AG09319 (cell line): ENCODE data around the gene CBFB.

Experiments
- DNase-seq: peaks from one replicate; pipeline ENCODE4 v3.0.0-alpha.2; 2010; ENCODE audit warnings: low read depth; ENCODE audit errors: extremely low read depth
- TF ChIP-seq, protein P1 (sequence below): IDR thresholded peaks from 2 replicates; pipeline ENCODE4 v1.5.1; 2011; ENCODE audit warnings: low read depth, mild to moderate bottlenecking, inconsistent platforms, low read length, moderate library complexity

Gene CBFB

DNA sequence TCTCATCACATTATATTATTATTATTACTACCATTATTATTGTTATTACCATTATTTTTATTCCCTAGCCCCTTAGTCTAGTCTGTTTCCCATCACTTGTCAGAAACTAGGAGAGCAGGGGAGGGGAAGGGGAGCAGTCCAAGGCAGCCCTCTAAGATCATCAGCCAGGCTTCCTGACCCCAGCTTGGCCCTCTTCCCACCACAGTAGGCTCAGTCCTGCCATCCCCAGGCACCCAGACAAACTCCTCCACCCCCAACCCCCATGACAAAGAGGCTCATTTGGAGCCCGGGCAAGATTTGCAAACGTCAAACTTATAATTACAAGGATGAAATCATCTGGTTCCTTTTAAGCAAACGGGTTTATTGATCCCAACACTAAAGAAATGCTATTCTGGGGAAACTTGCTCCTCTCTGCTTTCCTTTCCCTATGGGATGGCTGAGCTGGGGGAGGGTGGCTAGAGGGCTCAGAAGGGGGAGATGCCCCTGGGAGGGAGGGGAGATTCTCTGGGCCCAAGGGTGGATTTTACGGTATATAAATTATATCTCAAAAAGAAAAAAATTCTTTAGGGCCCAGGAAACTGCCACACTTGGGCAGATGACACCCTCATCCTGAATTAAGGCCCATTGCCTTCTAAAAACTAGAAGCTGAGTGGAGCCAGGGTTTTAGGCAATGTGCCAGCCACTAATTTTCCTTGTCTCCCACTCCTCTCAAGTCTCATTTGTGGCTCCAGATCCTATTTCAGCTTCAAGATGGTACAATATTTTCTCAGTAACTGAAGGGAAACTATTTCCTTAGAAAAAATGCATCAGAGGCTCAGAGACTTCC lies 4.4 kb upstream of the CBFB start:
- TF ChIP-seq, protein P1, sequence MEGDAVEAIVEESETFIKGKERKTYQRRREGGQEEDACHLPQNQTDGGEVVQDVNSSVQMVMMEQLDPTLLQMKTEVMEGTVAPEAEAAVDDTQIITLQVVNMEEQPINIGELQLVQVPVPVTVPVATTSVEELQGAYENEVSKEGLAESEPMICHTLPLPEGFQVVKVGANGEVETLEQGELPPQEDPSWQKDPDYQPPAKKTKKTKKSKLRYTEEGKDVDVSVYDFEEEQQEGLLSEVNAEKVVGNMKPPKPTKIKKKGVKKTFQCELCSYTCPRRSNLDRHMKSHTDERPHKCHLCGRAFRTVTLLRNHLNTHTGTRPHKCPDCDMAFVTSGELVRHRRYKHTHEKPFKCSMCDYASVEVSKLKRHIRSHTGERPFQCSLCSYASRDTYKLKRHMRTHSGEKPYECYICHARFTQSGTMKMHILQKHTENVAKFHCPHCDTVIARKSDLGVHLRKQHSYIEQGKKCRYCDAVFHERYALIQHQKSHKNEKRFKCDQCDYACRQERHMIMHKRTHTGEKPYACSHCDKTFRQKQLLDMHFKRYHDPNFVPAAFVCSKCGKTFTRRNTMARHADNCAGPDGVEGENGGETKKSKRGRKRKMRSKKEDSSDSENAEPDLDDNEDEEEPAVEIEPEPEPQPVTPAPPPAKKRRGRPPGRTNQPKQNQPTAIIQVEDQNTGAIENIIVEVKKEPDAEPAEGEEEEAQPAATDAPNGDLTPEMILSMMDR: no peak
- no peak for DNase-seq

DNA sequence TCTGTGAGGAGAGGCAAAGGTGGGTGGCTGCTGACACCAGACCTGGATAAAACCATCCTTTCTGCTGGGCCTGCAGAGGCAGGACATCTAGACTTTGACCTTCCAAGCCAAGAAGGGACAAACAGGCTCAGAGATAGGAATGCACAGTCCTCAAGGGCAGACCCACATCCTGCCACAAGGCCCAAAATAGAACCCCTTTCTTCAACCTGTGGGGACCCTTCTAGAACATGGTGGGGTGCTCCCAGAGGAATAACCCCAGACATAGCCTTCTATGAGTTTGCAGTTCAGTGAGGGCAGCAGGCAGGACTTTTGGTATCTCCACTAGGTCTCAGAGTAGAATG lies 3.8 kb upstream of the CBFB start:
- TF ChIP-seq, protein P1: no peak

DNA sequence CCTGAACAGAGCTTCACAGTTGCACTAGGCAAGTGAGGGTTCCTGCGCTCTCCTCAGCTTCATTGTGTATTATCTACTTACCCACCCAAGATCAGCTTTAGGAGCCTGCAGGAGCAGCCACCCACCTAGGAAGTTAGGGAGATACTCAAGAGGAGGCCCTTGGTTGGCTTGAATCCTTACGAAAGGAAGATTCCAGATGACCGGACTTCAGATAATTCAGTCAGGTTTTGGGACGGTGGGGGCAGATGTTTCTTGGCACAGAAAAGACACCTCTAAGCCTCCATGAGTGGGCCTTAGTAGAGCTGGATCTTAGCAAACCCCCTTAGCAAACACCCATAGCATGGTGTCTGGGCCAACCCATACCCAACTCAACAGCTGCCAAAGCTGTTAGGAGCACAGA lies 2.4 kb upstream of the CBFB start:
- no peak for DNase-seq
- TF ChIP-seq, protein P1: no peak

More for the DNA sequence above, 3.8 kb upstream of the CBFB start:
- no peak for DNase-seq

DNA sequence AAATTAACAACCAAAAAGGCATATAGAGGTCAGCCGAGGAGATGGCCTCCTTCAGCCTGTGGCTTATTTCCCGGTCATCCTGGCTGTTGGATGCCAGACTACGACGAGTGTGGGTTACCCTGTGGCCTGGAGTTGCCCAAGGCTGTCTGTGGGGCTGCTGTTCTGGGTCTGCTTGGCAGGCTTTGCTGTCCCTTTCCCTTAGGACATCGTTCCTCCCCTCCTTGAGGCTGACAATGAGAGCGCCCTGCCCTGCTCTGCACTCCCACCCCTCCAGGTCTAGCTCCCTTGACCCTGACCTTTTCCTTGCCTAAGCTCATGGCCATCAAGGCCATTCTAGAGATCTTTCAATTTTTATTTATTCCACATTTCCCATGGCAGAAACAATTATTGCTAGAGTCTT lies 1.9 kb upstream of the CBFB start:
- TF ChIP-seq, protein P1: no peak

DNA sequence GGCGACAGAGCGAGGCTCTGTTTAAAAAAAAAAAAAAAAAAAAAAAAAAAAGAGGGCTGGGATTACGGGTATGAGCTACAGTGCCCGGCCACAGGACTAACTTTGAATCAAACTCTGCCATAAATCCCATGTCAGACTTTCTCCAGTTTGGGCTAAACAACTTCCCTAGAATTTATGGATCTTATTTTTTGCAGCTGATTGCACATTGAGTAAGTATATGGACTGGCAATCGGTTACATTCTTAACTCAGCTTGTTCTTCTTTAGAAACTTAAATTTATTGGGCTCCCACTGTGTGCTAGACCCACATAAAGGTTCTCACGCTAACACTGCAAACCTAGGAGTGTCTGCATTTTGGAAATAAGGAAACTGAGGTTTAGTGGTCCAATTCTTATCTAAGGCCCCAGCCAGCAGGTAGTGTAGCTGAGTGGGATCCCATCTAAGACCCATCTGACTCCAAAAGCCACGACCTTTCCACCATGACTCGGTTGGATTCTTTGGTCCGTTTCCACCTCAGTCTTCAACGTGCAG lies 718 bp upstream of the CBFB start:
- DNase-seq: no peak
- TF ChIP-seq, protein P1: no peak

More for the DNA sequence above, 1.9 kb upstream of the CBFB start:
- DNase-seq: no peak

DNA sequence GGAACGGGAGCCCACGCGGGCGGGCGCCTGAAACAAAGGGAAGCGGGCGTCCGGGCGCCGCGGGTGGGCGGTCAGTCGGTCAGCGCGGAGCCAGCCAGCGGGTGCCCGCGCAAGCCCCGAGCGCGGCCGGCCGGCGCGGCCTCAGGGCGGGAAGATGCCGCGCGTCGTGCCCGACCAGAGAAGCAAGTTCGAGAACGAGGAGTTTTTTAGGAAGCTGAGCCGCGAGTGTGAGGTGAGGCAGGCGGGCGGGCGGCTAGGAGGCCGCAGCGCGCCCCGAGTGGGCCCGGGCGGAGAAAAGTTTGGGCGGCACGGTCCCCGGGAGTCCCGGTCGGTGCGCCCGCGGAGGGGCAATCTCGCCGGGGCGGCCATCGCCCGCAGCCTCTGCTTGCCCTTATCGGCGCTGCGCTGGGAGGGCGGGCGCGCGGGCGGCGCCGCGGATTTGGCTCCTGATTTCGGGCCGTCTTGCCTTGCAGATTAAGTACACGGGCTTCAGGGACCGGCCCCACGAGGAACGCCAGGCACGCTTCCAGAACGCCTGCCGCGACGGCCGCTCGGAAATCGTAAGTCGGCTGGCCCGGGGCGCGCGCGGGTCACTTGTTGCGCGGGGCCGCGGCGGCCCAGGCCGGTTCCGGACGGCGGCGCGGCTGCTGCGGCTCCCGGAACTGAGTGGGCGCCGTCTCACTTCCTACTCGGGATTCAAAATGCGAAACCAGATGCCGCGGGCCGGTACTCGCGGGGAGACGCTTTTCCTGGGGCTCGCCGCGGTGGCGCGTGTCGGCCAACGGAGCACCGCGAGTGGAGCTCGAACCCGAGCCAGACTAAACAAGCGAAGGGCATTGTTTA lies 526 bp downstream of the CBFB start:
- no peak for DNase-seq
- TF ChIP-seq, protein P1: no peak
